Hepatic stellate cell (primary cell): ENCODE results near the gene GALNT14.

Source experiments
- DNase-seq: peaks from one replicate; pipeline ENCODE4 v3.0.0; 2011; ENCODE audit warnings: low spot score

GALNT14 gene

DNA sequence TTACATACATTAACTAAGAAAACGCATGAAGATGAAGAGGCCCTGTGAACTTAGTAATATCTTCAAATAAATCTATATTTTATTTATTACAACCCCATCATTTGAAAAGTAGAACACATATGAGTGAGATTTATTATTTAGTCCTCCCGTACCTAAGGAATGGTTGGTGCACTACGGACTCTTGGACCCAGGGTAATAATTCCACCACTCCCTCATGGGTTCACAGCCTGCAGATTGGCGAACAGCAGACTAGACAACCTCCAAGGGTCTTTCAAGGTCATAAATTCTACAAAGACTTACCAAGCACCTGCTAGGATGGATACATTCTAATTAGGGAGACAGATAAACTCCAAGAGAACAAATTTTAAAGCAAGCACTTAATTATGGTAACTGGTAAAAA, 51.6 kb downstream of the GALNT14 start:
- no peak for DNase-seq

DNA sequence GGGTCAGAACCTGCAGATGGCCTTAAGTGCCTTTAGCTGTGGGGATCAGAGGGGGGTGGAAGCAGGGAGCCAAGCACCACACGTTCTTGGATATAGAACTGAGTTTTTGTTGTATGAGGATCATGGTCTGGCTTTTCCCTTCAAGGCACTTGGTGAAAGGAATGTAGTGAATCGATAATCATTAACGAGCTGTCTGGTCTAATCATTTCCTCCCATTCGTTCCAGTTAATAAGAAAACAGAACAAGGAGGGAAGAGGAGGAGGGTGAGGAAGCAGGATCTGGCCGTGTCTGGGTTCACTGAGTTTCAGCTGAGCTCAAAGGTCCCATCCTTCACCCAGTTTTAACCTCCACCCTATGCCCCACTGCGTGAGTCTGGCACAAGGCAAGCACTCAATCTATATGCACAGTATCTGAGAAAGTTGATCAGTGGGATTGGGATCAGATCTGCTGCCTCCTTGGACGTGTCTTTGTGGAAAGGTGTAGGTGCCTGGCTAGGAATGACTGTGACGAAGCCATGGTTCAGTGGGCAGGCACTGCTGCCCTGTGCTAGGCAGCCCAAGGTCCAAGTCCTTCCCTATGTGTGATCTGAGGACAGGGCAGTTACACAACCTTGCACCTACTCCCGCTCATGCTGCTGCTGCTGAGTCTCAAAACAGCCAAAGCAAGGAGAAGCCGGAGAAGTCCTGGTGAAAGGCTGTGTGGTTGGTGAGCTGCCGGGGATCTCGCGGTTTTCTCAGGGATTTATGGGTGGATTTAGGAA, 54.8 kb downstream of the GALNT14 start:
- no peak for DNase-seq

DNA sequence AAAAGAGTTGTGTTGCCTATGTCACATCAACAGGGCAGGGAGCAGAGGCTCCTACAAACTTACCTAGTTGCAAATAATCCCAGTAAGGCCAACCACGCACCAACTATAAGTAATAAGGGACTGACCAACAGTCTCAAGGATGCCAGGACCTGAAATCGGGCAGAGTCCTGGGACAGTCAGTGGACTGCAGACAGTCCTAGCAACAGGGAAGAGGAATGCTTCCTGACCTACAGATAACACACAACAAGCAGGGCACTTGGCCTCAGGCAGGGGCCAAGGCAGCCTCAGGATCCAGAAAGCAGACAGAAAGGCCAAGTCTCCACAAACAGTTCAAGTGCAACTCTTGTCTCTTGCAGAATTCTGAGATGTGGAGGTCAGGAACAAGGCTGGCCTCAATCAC, 56.2 kb downstream of the GALNT14 start:
- no peak for DNase-seq

DNA sequence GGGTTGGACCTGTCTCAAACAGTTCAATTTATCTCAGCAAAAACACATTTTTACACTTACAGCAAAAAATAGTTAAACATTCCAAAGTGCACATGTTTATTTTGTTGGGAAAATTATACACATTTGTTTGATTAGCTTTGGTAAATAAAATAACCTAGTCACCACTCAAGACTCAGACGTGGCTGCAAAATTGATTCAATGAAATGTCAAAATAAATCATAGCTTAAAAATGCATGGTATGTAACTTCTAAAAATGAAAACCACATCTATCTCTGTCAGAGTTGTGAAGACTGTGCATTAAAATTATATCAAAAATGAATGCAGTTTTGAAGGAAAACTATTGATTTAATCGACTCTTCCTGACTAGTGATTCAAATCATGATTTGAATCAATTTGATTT, 56.7 kb downstream of the GALNT14 start:
- DNase-seq: no peak

DNA sequence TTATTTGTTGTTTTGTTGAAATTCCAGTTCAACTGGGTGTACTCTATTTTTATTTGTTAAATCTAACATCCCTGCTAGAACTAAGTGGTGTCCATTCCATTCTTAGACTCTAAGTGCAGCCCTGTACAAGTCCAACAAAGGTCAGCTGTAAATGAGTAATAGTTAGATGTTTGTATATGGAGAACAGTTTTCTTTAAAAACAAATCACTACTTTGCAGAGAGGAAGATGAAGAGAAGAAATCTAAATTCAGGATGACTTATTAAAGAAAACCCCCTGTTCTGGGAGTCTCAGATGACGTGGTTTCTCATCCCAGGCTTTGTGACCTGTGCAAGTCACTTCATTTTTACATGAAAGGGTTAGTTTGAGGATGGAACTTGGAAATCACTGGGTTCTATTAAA, 57.9 kb downstream of the GALNT14 start:
- no peak for DNase-seq

DNA sequence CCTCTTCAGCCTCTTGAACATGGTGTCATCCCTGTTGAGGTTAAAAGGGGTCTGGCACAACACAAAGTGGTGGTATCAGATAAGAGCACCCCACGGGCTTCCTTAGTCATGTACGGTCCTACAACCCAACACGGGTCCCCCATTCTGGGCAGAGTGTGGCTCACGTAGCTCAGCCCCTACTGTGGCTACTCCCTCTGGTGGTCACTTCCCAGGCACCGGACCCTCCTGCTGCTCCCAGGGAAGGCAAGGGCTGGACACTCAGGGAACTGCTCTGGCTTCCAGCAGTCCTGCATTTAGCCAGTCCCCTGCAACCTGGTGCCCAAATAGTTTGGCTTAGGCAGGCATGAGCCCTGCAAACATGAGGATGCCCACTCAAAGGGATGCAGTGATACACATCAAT, 58.6 kb downstream of the GALNT14 start:
- no peak for DNase-seq

DNA sequence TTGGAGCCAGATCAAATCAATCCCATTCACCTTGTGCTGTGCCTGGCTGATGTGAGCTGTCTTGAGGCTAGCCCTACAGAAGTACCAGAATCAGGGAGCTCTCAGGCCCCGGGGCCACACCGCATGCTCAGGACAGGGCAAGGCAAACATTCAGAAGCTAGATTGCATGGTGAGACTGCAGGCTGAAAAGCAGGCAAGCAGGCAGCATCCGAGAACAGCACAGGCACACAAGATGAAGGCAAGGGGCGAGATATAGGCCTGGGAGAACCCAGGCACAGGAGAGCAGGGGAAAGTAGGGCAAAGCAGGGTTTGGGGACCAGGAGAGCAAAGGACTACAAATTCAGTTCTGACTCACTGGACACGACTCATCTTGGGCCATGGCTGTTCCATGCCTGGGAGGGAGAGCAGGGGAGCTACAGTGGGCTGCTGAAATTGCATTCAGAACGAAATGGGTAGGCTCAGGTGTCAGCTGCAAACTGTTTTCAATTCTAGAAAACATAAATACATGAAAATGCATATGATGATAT, 59.6 kb downstream of the GALNT14 start:
- no peak for DNase-seq

DNA sequence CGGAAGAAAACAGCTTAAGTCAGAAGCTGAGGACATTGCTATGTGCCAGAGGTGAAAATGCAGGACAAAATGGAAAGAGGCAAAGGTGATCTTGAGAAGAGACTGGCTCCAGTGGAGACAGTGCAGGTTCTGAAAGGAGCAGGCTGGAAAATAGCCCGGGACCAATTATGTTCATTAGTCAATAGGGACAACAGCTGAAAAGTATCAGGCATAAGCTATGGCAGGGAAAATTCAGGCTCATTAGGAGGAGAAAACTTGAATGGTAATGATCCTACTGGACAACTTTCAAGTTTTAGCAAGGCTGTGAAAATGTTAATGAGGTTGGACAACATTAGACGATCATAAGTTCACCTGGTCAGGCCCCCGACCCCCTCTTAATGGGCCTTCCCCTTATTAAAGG, 60.2 kb downstream of the GALNT14 start:
- DNase-seq: no peak

DNA sequence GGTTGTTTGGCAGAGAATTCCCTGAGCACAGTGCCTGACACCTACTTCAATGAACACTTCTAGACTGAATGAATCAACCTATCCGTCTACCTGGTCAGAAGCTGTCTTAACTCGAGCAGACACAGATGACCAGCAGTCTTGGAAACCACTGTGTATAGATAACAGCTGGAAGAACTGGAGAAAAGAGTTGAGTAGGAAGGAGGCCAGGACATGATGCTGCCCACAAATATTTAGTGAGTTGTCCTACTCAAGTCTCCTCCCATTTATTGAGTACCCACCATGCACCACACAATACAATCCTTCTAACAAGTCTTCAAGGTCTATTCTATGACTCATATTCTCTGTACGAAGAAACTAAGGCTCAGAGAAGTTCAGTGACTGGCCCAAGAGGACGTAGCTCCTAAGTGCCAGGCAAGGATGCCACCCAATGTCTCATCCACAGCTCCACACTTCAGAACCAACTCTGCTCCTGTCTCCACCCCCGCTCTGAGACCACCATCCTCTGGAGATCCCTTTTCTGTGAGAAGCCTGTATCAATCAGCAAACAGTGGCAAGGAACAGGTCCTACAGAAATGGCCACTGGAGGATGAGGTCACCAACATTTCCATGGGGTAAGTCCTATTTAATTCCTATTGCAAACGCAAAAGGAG, 62.2 kb downstream of the GALNT14 start:
- no peak for DNase-seq

DNA sequence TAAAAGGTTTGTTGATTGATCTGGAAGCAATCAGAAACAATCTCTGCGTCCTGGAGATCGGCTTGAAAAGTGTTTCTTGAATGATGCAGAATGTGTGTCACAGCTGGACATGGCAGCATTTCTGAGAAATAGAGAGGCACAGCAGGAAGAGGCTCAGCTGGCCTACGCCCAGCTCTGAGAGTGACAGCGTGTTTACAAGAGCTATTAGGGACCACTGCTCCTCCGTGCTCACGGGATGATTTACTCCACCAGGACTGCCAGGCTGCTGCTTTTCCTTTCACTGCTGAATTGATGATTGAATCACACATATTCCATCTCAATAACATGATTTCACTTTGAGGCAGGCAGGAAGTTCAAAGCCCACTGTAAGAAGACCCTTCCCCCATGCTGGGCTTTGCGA, 62.8 kb downstream of the GALNT14 start:
- DNase-seq: no peak

DNA sequence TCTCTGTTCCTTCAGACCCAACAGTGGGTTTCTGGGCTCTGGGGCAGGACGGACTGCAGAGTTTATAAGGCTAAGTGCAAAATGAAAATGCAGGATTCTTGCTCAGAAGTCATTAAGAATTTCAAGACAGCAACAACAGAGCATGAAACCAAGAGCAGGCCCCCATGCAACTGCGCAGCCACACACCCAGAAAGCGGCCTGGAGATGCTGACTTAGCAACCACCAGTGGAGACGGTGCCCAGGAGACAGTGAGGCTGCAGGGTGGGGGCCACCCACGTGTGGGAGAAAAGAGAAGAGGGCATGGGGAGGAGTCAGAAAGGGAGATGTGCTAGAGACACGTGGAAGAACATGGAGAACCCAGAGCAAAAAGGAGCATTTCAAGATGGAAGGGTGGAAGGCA, 66.5 kb downstream of the GALNT14 start:
- DNase-seq: no peak

DNA sequence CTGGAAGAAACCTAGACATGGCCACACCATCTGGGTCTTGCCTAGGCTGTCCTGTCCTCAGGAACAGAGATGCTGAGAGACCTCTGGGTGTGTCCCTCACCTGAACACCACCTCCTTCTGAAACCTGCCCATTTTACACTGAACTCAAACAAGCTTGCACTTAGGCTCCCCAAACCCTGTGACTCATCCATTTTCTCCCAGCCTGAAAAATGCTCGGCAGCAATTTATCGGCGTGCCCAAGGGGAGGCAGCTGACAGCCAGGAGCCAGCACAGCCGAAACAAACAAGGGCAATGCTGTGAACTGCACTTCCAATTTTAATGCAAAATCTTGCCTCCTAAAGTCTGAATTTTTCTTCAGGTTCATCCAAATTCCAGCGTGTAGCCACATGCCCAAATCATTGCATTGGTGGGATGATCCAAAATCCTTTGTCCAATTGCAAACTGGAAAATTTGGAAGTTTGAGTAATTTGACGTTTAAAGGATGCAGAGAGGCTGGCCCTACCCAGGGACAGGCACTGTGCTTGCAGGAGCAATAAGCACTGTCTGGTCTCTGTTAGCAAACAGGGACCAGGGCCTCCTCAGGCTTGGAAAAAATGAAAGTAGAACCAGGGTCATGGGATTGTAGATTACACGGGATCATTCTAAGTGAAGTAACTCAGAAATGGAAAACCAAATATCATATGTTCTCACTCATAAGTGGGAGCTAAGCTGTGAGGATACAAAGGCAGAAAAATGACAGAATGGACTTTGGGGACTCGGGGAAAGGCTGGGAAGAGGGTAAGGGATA, 67.7 kb downstream of the GALNT14 start:
- no peak for DNase-seq

DNA sequence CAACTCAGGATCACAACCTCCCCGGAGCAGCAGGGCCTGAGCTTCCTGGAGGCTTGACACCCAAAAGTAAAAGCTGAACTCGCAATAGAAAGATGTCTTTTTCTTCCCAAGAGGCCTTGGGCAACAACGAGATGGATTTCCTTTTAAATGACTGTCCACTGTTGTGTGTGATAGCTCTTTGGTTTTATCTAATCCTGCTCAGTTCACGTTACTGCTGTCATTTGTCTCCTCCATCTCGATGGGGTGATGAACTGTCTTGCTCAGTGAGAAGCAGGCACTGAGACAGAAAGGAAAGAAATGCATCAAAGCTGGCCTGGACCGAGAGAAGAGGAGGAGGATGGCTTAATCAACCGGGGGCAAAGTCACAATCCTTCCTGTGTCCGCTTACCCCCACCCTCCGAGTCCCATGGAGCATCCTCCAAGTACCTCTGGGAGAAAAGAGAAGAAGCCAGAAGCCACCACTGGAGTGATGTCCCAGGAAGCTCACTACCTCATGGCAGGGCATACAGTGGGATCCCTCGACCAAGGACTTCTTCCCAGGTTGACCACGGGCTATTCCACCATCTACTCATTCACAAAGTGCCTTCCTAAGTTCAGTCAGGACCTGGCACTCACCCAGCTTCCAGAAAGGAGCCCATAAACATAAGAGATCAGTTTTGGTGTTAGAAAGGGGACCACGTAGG, 68.5 kb downstream of the GALNT14 start:
- no peak for DNase-seq

DNA sequence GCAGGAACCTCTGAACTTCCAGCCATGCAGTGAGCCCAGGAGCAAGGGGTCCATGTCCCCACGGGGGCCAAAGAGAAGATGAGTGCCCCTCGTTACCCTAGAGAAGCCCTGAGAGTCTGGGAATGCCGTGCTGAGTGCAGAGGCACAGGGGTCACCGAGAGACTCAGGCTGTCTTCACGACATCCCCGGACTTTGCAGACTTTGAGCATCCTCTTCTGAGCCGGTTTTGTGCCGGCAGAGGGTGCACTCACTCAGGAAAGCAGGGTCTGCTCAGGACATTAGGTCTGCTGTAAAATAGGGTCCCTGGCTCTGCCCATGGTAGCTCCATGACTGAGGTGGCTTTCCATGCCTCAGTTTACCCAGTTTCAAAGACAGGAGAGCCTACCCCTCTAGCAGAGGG, 71.0 kb downstream of the GALNT14 start:
- DNase-seq: no peak

DNA sequence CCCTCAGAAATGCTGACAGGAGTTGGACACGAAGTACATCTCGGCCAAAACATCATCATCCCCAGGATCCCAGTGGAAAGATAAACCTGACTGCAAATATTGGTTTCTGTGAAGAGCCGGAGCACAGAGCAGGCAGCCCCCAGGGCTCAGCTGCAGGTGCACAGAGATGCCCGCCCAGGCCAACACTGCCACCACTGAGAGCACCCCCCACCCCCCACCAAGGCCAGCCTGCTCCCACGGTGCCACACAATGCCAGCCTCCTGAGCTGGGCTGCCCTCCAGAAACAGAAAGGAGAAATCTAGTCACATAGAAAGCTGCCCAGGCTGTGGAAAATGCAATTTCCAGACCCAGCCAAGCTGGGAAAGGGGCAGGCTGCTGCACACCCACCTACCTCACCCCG, 71.7 kb downstream of the GALNT14 start:
- no peak for DNase-seq

DNA sequence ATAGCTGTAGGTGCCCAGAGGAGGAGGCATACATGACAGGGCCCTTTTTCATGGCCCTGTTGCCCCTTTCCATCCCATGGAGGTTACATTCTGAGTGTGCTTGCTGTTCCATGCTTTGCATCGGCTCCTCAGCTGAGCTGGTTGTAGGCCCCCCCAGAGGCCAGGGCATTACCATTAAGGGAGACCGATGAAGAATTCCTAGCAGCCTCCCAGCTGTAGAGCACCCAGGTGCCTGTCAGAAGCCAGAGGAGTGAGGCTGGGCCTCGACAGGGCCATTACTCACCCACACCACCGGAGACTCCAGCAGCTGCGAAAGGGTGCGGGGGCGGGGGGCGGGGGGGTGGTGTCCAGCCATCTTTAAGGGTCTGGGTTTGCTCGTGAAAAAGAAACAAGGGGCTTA, 72.2 kb downstream of the GALNT14 start:
- DNase-seq: no peak

DNA sequence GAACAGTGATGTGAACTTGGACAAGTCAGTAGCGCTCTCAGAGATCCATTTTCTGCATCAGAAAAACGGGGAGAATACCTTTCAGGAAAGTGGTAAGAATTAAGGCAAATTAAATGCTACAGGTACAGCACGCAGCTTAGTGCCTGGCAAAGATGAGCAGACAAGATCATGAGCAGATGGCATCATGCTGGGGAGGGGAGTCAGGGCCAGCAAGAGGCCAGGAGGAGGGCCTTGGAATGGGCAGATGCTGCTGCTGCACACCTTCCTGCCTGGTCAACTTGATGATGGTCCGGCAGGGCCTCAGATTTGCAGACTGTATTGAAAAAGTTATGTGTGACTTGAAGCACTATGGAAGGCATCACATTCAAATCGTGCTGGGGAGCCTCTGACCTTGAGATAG, 72.9 kb downstream of the GALNT14 start:
- no peak for DNase-seq

DNA sequence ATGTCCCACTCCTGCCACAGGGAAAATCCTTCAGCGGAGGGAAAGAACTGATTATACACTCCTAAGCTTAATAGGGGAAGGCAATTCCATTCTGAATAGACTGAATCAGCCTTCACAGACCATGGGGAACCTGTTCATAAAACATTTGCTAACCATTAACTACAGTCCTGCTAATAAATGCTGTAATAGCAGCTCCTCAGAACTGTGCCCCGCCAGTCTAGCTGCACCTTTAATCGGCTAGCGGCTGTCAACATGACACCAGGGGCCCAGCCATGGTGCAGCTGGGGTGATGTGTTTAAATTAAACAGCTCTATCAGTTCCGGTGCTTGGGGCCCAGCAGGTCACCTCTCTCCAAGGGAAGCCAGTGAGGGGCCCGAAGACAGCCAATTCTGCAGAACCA, 77.8 kb downstream of the GALNT14 start:
- no peak for DNase-seq

DNA sequence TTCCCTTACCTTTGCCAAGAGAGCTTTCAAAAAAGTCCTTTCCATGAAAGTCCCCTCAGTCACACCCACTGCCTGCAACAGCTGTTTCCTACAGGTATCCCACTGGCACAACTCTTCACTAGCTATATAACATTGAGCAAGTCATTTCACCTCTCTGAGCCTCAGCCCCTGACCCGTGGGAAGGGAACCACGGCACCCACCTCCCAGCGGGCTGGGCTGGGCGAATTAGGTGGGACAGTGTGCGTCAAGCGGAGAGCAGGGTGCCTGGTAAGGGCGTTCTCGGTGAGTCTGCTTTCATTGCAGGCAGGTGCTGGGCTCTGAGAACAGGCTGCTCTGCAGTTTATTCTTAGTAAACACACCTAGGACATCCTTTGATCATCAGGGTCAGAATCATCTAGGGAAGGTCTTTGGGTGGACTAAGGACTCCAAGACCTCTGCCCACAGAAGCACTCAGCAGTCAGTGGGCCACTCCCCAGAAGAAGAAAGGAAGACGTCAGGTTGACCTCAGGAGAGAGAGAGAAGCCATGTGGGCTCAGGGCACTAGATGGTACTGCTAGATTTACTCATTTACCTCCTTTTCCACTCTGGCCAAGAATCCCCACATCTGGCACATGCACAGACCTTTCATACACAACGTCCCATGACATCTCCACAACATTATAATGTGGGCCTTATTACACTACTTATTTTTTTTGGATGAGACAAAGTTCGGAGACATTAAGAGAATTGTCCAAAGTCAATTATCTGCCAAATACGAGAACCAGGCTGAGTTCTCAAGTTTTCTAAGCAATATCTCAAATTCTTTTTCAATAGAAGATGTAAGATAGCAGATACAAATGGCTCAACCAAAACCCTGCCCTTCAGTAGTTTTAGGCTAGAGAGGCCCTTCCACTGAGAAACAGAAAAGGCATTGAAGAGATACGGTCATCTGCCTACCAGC, 79.9 kb downstream of the GALNT14 start:
- no peak for DNase-seq

DNA sequence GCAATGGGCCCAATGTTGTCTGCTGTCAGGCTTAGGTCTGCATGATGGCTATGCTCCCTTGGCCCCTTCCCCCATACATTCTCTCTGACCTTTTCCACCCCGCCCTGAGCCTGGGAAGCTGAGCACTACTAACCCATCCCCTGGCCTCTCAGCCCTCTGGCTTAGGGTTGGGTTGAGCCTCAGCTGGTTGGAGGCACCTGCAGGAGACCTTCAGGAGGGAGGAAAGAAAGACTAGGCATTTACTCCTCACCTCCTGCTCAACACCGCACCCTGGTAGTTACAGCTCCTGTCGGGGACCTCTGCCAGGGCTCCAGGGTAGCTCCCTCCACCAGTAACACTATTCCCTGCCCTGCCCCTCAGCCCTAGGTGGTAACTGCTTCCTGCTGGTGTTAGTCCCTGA, 80.5 kb downstream of the GALNT14 start:
- DNase-seq: no peak

DNA sequence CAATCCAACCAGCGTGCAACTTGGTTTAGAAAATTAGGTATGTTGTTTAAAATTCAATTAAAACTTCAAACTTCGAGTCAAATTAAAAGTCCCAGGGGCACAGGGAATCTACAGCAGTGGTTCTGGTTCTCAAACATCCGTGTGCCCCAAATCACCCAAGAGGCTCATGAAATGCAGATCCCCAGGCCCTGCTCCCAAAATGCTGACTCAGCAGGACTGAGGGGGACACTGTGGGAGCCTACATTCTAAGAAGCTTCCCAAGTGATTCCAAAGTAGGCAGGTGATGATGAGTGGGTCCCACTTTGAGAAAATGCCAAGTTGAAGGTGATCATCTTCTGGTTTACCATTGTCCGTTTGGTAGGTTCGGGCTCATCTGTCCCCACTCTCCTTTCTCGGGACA, 82.3 kb downstream of the GALNT14 start:
- no peak for DNase-seq
